Pancreas (tissue), 10 donors: ENCODE measurements around the gene TMEM98. TPM values are rescaled to one million over a fixed set of nuclear protein-coding genes. Genes with fewer than 3 reads are reported as not detected.

Source experiments
- ATAC-seq, 4 donors: fragments of 200-7000 bp; cut with Tn5 transposase; one replicate each; pipeline versions ENCODE4 v1.8.0 to v1.9.1; 2020; ENCODE audit warnings: mild to moderate bottlenecking in 4 of 4, moderate library complexity in 4 of 4
- DNase-seq, 6 donors: peaks; one replicate each; pipeline ENCODE4 v3.0.0-alpha.2; 2020
- FAIRE-seq: peaks from 2 replicates; lab custom pipeline; 2012; peaks lifted over from hg19 to GRCh38; lab: Jason Lieb, UNC
- H3K27ac ChIP-seq, 4 donors: fragments of 200-600 bp; sonication (generic); 1 replicate in 3 of 4; 2 replicates in 1 of 4; pipeline versions ENCODE4 v1.5.0 to v1.8.0; 2020
- H3K27me3 ChIP-seq, 4 donors: fragments of 200-600 bp; one replicate each; pipeline ENCODE4 v1.8.0; 2021
- H3K36me3 ChIP-seq, 3 donors: fragments of 200-600 bp; sonication (generic) in 1 of 3; one replicate each; pipeline versions ENCODE4 v1.5.0 to v1.8.0; 2020 to 2021
- H3K4me1 ChIP-seq, 3 donors: fragments of 200-600 bp; one replicate each; pipeline ENCODE4 v1.8.0; 2021
- H3K4me3 ChIP-seq, 4 donors: fragments of 200-600 bp; sonication (generic) in 2 of 4; one replicate each; pipeline versions ENCODE4 v1.5.0 to v1.8.0; 2020 to 2021
- H3K9me3 ChIP-seq, 4 donors: fragments of 200-600 bp; one replicate each; pipeline ENCODE4 v1.8.0; 2021
- WGBS, 2 donors: extraction: QIAGEN DNeasy Blood & Tissue Kit; methylation state at CpG; one replicate each; pipeline ENCODE4 v1.1.7; 2013; 5-methylcytosine and 5-hydroxymethylcytosine counted together
- intact Hi-C, 3 donors: fragments of 100-400 bp; cut with DNase I; formaldehyde crosslinking; loops; one replicate each; pipeline versions ENCODE4 v1.11.1 to v1.14.2; 2022
- polyA plus RNA-seq, 2 donors: library from polyadenylated mRNA; stranded (reverse); fragments of 200-250 nt; gene quantifications; one replicate each; pipeline ENCODE4 v1.2.3, GENCODE V29; 2013
- total RNA-seq, 6 donors: library from RNA; stranded (reverse); fragmentation: NEBNext Ultra II Directional in 4 of 6; extraction: Animal tissue kit (Norgen Biotek cat#: 25700) in 4 of 6; gene quantifications; one replicate each; pipeline versions ENCODE4 v1.2.1 to v1.2.4, GENCODE V29; 2021 to 2023
- TF ChIP-seq, protein P1 (sequence below), 4 donors: fragments of 200-600 bp; sonication (generic) in 3 of 4; IDR thresholded peaks; one replicate each; pipeline versions ENCODE4 v1.5.0 to v1.8.0; 2021; ENCODE audit warnings: antibody characterized with exemption in 4 of 4
- donor health status: healthy with polysubstance abuse.
- donor health status: DM: no; HTN: no; CAD: no; lungs with moderate emphysema.
- donor health status: DM: no; HTN: no; CAD: no.
- donor health status: control.
- donor health status: control.
- donor health status: Bipolar disorder and iron deficiency.
- donor health status: DM: yes; HTN: yes; CAD: no.
- donor health status: DM: no; HTN: no; CAD: no.
- donor health status: DM: no; HTN: no; CAD: no.
- donor health status: DM: yes; HTN: yes; CAD: no.

Gene TMEM98
- total and polyA plus RNA-seq, 8 donors, result 16.6 to 62.1 (median 36.5) TPM

- Histone ChIP-seq H3K9me3 (no peaks in the 10 kb centered on the region), H3K4me1 (peaks cover 0 to 4% (median 4%) of the 10 kb centered on the region in 3 donors), H3K27ac (peak overlapping the region in 1 of 4 donors; percentile 41), H3K27me3 (no peaks in the 10 kb centered on the region), H3K36me3 (no peaks in the 10 kb centered on the region), H3K4me3 (peak overlapping the region in 3 of 4 donors; percentile 63 to 77 (median 72))
- intact Hi-C loops, result no loop called here
- ATAC-seq (peak; percentile 13 to 37 (median 23)), DNase-seq (no peak), FAIRE-seq (no peak)
- WGBS, 2 donors, result 27 to 29% methylated on average over 11 of the region's 11 CpGs
- TF ChIP-seq, protein P1, sequence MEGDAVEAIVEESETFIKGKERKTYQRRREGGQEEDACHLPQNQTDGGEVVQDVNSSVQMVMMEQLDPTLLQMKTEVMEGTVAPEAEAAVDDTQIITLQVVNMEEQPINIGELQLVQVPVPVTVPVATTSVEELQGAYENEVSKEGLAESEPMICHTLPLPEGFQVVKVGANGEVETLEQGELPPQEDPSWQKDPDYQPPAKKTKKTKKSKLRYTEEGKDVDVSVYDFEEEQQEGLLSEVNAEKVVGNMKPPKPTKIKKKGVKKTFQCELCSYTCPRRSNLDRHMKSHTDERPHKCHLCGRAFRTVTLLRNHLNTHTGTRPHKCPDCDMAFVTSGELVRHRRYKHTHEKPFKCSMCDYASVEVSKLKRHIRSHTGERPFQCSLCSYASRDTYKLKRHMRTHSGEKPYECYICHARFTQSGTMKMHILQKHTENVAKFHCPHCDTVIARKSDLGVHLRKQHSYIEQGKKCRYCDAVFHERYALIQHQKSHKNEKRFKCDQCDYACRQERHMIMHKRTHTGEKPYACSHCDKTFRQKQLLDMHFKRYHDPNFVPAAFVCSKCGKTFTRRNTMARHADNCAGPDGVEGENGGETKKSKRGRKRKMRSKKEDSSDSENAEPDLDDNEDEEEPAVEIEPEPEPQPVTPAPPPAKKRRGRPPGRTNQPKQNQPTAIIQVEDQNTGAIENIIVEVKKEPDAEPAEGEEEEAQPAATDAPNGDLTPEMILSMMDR (IDR thresholded peaks at IDR 0.05), result no peak
Observed at GRCh38 chr17:32927201-32927723, 691 bp upstream of the TMEM98 start.

GRCh38 chr17:32928586-32929535 lies 908 bp downstream of the TMEM98 start:
- no peak for FAIRE-seq

DNA sequence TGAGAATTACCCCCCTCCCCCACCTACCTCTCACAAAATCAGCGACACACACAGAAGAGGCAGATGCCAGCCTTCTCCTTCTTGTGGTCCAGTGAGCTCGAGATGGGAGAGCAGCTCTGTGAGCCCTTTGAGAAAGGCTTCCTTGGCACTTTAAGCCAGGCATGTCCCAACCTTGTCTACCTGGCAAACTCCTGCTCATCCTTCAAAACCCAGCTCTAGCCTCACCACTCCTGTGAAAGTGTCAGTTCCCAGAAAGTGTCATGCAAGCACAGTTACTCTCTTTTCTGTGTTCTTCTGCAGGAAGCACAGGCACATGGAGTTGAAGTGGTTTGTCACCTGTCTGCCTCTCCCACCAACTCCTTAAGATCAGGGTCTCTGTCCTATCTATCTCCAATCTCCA lies 1.6 kb downstream of the TMEM98 start:
- no peak for ATAC-seq
- Histone ChIP-seq H3K27me3 (no peaks in the 10 kb centered on the region), H3K4me3 (no peak overlapping the region), H3K36me3 (peaks cover 0 to 7% (median 0%) of the 10 kb centered on the region in 3 donors), H3K9me3 (no peaks in the 10 kb centered on the region), H3K4me1 (peaks cover 0 to 4% (median 4%) of the 10 kb centered on the region in 3 donors), H3K27ac (no peak overlapping the region)
- intact Hi-C loops, result no loop called here
- no peak for DNase-seq
- FAIRE-seq, result no peak
- TF ChIP-seq, protein P1 (IDR thresholded peaks at IDR 0.05), result no peak
- 82 to 92% methylated on average over 2 of the region's 2 CpGs for WGBS, 2 donors

More at GRCh38 chr17:32928586-32929535, 908 bp downstream of the TMEM98 start:
- H3K27ac ChIP-seq, result peak overlapping the region in 2 of 4 donors; percentile 12 to 74
- DNase-seq (no peak), ATAC-seq (peak; percentile 18 to 41 (median 30))
- H3K4me1 ChIP-seq, result peaks cover 0 to 4% (median 4%) of the 10 kb centered on the region in 3 donors
- WGBS, 2 donors, result 29 to 31% methylated on average over 19 of the region's 19 CpGs
- TF ChIP-seq, protein P1 (IDR thresholded peaks at IDR 0.05), result no peak
- no peaks in the 10 kb centered on the region for H3K9me3 ChIP-seq
- intact Hi-C loops, result no loop called here
- peaks cover 0 to 7% (median 0%) of the 10 kb centered on the region in 3 donors for H3K36me3 ChIP-seq
- H3K27me3 ChIP-seq, result no peaks in the 10 kb centered on the region
- peak overlapping the region; percentile 59 to 77 (median 68) for H3K4me3 ChIP-seq

- H3K27ac ChIP-seq, result no peak overlapping the region
- ATAC-seq, result no peak
- peaks cover 0 to 4% (median 4%) of the 10 kb centered on the region in 3 donors for H3K4me1 ChIP-seq
- TF ChIP-seq, protein P1 (IDR thresholded peaks at IDR 0.05), result no peak
- H3K27me3 ChIP-seq, result no peaks in the 10 kb centered on the region
- no peak for DNase-seq
- H3K4me3 ChIP-seq, result no peak overlapping the region
- intact Hi-C loops, result no loop called here
- FAIRE-seq, result no peak
- H3K36me3 ChIP-seq, result peaks cover 0 to 7% (median 0%) of the 10 kb centered on the region in 3 donors
- H3K9me3 ChIP-seq, result no peaks in the 10 kb centered on the region
- WGBS, 2 donors, result 100% methylated on average over 1 of the region's 1 CpG
Observed at GRCh38 chr17:32930512-32930911, 2.6 kb downstream of the TMEM98 start.
